NAMALWA (cell line): Measurements from ENCODE around the gene PAK1.
"Not testable (repeated sequence)": the region's sequence is repeated elsewhere in the genome, so short reads cannot be mapped to it uniquely, and the experiment has no call there.

Experiments used
- DNase-seq: peaks from one replicate; pipeline ENCODE4 v3.0.0-alpha.2; 2015; ENCODE audit warnings: low spot score

The PAK1 gene

GRCh38 chr11:77303328-77303727 lies 170.6 kb downstream of the PAK1 start:
- no peak for DNase-seq

DNA sequence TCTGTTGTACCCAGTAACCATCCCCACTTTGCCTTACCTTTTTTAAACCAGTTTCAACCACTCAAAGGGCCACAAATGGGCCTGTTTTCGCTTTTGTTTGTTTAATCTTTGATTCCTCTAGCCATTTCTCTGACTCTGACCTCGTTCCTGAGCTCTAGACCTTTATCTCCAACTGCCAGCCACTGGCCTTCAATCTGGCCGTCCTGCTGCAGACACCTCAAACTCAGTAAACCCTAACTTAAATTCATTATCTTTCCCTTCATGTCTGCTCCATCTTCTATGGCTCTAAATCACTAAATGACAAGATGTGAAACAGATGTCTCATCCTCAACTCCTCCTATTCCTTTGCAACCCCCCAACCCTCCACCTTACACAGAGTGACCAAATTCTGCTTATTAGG lies 171.1 kb downstream of the PAK1 start:
- no peak for DNase-seq

DNA sequence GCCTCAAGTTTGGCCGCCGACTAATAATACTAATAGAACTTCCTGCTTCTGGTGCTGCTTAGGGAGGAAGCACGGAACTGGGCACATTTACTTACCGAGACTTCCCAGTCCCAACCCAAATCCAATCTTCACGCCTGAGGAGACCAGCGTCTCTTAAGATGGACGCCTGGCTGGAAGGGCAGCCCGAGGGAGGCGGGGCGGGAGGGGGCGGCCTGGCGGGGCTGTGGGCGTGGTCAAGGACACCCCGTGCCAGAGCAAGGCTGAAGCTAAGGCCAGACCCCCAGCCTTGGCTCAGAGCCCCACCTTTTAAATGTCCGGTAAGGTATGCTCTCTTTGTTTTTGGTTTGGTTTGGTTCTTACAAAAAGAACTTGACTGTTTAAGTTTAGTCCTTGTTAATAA lies 172.4 kb downstream of the PAK1 start, which contains the start of gene GDPD4:
Gene GDPD4 (minus strand): TSS at position 177 of the 400 bp plus-strand sequence. CDS start 16,549 bp downstream, outside the sequence.
- no peak for DNase-seq

GRCh38 chr11:77300695-77301094 lies 173.2 kb downstream of the PAK1 start:
- DNase-seq = no peak

GRCh38 chr11:77300028-77300427 lies 173.9 kb downstream of the PAK1 start:
- DNase-seq = not testable (repeated sequence)

DNA sequence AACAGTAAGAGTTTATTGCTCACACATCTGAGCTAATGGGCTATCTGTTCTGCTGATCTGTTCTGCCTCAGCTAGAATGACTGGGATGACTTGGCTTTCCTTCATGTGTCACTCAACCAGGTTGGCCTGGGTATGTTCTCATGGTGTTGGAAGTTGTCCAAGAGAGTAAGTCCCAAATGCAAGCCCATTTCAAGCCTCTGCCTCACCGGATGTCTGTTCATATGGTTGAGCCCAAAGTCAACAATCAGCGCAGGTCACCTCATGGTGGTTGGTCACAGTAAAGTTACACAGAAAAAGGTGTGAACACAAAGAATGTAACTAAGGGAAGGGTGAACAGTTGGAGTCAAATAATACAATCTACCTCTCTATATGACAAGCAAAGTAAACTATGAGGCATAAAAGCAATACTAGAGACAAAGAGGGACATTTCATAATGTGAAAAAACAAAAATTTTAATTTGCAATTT lies 174.3 kb downstream of the PAK1 start:
- DNase-seq = no peak

GRCh38 chr11:77294040-77294439 lies 179.9 kb downstream of the PAK1 start:
- no peak for DNase-seq

DNA sequence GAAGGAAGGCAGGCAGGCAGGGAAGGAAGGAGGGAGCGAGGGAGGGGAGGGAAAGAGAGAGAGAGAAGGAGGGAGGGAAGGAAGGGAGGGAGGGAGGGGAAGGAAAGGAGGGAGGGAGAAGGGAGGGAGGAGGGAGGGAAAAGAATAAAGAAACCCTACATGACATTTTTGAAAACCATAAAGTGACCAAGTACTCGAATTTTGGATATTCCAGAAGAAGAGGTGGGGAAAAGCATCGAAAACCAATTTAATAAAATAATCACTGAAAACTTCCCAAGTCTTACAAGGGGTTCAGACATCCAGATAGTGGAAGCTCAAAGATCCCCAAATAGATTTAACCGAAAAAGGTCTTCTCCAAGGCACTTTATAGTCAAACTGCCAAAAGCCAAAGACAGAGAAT lies 184.2 kb downstream of the PAK1 start:
- DNase-seq = no peak

GRCh38 chr11:77287615-77288273 lies 186.2 kb downstream of the PAK1 start:
- no peak for DNase-seq

DNA sequence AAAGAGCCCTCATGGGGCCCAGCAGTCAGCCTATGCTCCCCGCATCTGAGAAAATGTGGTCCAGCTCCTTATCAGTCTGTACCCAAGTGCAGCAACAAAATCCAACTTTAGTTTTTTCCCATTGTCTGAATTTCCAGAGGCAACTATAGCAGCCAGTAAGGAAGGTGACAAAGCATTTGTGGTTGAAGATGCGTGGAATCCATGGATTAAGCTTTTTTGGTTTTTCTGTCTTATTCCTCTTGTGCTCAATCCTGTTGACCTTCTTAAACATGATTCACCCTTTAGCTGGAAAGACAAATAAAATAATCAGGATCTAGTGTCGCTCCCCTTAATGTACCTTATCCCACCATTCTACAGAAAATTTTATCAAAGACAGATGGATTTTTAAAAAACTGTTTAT lies 186.8 kb downstream of the PAK1 start:
- DNase-seq = no peak

DNA sequence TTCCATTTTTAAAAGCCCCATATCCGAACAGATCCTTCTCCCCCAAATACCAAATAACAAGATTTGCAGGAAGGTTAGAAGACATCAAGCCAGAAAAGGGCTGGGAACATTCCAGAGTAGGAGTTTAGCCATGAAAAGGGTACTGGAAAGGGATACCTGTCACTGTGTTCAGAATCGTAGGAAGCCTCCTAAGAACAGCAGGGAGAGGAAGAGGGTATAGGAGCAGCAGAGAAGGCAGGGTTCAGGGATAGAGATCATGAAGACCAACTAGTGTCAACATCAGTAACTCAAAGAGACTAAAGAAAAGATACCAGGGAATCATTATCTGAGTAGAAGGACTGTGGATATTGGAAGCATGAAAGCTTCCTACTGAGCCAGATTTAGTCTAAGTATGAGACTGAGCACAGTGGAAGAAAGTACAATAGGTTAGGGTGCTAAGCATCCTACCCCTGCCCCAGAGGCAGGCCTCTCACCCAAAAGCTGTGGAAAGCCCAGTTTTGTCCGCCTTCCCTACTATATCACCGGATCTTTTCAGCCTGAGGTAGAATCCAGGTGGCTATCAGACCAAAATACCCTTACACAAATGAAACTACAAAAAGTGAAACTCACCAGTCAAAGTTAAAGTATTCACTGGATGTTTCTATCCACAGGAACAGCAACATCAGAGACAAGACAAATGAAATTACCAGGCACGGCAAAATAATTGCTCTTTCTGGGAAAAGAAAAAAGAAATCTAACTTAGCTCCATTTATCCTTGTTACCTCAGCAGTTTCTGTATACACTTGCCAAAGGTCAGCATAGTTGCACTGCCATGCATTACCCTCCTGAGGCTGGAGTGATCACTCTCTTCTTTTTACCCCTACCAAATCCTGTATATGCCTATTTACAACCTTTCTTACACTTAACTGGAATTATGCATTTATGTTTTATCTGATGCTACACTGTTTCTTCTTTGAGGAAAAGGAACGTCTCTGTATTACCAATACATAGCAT lies 189.1 kb downstream of the PAK1 start:
- no peak for DNase-seq

DNA sequence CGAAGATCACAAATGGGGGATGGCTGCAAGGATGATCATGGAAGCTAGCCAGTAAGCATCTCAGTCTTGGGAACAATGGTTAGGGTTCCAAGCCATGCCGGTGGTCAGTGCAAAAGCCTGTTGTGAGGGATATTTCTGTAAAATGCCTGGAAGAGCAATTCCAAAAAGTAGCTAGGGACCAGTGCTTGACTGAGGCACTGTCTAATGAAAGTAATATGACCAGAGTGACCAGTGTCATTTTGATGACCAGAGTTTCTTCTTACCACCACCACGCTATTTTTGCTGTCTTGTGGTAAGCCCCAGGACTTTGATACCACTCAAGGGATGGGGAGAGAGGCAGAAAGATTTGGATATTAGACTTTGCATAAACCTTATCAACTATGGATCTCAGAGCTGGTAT lies 190.8 kb downstream of the PAK1 start:
- no peak for DNase-seq

DNA sequence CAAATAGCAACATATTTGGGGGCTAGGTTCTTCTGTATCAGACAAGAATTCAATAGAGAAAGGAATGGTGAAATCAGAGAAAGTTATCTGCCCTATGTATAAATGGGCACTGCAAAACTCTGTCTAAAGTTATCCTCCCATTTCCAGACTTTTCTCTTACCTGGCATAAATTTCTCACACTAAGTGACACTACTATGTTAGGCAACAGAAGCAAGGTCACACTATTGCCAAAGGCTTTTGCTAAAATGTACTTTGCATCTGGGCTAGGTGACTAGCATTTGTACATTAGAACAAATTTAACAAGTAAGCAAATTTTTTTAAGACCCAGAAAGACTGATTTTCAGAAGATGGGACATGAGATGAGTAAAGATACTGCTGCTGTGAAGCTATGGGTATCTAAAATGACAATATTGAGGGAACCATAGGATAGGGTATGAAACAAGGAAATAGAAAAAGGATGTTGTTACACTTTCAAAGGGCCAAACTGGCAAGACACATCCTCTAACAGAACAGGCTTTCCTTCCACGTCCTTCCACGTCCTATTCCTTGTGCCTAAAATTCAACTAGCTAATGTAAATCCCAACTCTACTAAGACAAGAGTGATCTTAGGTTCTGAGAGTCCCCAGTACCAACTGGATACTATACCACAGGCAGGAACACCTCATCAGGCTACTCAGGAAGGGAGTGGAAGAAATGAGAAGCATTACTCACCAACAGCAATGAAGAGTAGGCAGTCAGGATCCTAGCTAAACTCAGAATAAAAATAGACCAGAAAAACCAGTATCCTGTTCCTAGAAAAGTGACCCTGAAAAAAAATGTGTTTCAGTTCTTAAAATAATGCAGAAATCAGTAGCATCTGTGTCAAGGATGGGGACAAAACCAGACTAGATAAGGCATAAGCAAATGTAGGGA lies 195.0 kb downstream of the PAK1 start:
- no peak for DNase-seq

GRCh38 chr11:77276271-77276670 lies 197.6 kb downstream of the PAK1 start:
- no peak for DNase-seq
